GM18520 (cell line): Measurements from ENCODE around the gene SLC7A9.

Experiments used
- ATAC-seq: cut with Tn5 transposase; IDR thresholded peaks from one replicate; pipeline ENCODE4 v1.9.1; 2021; ENCODE audit not compliant: unreplicated experiment

SLC7A9 gene

DNA sequence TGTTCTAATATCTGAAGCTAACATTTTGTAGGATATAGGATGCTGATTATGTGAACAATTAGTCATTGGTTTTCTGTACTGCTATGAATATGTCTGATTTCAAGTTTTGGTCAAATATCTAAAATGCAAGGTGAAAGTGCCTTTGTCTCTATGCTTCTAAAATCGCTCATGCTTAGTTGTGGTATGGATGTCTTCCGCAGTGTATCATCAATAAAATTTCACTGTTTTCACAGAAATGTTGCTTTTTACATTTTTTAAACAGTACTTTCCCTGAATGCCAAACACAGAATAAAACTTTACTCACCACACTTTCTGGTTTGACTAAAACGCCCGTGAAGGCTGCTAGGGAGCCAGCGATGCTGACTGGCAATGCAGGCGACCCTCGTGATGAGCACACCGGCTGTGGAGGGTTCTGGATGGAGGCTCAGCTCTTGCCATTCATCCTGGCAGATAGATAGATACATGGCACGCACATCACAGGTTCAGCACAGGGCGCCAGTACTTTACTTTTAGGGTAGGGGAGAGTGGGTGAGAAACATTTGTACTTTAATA is 40.1 kb downstream of the SLC7A9 start:
- ATAC-seq: no peak

DNA sequence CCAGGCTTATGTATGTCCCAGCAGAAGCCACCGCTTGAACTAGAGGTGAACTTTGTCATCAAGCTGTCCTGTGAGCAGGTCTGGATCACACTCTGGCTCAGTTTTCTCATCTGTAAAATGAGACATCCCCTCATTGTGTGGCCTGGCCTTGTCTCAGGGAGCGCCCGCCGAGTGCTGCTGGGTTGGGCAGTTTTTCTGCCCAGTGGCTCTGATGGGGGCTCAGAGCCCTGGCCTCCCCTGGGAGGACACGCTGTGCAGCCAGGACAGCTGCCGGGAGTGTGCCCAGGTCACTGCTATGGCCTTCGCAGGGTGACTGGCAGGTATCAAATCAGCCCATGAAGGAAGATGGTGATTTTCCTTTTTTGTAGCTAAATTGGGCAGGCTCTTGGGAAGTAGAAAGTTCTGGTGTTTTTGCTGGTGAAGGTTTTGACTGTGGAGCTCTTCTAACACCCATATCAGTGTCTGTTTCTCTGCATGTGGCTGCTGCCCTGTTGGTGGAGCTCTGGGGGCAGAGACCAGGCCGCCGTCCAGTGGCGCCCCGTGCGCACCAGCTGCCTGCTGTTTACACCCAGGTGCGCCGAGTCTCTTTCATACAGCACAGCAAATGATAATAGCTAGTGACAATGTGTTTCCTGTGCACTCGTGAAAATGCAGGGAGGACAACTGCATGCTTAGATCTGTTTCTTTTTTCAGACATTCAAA is 40.8 kb downstream of the SLC7A9 start:
- no peak for ATAC-seq

DNA sequence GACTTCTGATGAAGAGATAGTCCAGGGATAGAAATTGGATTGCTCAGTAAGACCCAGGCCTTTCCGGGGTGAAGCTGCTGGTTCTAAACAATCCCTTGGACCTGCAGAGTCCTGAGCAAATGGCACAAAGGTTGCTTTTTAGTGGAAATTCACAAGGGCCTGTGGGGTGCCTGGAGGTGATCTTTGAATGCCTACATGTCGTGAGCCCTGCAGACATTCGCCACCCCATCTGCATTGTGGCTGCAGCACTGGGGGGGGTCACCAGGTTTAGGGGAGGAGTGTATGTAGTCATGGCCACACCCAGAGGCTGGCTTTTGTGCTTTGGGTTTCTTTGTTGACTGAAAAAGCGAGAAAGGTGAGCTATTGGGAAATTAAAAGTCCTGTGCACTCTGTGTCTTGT is 41.4 kb downstream of the SLC7A9 start:
- ATAC-seq: no peak

DNA sequence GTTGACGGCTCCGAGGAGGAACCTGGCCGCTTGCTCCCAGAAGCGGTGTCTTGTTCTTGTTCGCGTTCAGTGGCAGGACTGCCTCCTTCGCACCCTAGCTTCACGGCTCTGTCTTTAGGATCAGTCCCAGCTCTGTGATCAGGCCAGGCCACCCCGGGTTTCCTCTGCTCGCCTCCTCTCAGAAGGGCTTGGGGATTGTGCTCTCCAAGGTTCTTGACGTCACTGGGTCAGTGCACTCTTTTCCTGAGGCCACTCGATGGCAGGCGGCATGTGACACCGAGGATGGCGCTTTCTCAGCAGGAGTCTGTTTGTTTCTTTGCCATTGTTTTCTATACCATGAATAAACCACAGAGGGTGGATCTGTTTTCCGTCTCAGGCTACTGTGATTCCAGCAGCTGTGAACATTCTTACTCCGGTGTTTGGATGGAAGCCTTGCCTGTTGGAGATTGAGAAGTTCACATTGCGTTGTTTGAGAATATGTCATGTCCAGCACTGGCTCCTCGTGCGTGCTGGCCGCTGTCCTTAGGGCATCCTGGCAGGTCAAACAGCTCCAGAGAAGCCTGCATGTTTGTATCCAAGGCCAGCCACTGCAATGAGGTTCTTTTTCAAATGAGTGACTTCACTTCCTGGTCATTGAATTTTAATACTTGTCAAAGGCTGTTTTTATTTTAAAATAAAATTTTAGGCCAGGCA is 44.5 kb downstream of the SLC7A9 start:
- no peak for ATAC-seq

DNA sequence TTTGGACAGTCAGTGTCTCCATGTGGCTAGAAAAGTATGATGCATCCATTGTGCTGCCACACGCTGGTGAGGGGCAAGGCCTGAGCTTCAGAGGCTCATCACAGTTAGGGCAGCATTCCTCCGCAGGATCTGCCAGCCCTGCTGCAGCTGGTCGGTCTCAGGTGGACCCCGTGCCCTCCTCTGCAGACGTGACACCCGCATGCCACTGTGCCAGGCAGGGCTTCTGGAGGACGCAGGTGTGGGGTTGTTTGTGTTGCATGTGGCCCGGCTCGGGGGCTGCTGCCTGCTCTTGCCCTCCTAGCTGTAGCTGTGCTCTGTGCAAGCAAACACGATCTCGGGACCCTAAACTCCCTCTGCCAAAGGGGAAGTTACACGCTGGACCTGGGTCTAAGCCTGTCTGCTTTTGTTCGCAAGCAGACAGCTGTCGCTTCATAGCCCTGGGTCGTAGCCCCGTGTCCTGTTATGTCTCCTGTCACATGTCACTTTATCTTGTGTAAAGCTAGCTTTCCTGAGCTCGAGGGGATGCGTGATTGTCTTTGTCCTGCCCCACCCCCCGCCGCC is 45.3 kb downstream of the SLC7A9 start:
- no peak for ATAC-seq

DNA sequence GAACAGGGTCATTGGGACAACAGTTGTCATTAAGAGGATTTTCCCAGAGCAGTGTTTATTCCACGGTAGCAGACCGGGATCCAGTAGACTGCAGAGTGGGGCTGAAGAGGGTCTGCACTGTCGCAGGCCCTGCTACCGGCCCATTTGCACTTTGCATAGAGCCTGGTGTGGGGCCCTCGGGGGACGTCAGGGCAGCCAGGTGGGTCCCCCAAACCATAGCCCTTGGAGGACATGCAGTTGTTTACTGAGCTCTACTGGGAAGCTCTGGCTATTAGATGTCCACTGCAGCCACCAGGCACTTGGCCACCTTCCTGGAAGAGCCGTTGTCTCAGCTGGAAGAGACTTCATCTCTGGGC is 45.8 kb downstream of the SLC7A9 start:
- ATAC-seq: no peak

DNA sequence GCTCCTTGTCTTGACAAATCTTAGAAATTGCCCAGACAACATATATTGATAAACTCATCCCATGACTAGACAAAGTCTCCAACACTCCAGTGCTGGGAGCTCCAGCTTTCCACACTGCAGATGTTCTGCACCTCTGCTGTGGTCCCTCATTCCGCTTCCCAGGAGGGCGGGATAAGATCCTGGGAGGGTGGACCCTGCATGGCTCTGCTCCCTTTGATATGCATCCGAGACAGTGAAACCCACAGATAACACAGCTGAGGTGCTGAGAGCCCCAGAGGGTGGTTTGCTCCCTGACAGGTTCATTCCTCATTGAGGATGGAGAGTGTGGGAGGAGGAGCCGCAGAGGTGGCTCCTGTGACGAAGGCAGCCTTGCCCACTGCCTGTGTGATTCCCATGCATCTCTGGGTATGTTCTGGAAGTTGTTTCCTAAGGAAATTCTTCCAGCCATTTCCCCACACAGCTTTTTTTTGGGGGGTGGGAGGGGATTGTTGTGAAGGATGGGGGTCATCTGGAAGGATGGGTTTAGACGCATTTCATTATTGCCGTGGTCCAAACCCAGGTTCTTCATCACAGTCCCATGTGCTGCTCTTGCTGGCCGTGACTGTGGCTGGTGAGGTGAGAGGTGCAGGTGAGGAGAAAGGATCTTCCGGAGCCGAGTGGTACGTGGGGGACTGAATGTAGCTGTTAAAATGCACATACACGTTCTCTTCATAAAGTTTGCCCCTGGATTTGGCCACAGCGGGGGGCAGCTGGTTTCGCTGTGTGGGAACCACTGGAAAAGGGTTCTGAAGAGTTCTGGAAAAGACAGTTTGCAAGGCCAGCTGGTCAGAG is 46.4 kb downstream of the SLC7A9 start:
- no peak for ATAC-seq

DNA sequence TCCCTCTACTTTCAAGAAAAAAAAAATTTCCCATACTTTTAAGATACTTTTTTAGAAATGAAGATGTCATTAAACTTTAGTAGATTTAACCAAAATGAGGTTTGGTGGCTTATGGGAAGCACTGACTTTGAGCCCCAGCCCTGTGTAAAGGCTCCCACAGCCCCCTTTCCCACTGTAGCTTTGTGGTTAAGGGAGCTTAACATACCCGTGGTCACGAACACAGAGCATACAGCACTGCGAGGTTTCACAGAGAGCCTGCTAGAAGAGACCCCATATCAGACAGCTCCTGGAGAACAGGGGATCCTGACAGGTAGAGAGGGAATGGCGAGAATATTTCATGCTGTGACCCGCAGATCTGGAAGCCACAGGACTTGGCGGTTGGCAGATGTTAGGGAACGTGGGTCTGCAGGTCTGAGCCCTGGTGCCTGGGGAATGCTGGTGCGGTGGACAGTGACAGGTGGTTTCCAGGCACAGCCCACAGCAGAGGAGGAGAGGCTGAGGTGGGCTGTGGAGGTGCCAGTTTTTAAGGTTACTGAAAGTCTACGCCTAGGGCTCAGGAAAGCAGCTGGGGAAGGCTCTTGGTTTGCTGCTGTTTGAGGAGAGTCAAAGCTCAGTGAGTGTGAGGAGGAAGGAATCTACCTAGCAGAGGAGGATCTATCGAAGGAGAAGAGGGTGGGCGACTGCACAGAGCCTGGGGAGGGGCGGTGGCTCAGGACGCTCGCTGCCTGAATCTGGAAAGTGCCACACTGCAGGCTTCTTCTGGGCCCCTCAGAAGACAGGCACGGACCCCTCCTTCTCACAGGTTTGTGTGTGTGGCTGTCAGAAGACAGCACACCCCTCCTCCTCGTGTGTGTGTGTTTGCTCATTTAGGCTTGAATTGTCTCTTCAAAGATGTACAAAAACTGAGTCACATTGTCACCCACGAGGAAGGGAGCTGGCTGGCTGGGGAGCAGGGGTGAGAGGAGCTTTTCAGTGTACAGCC is 49.9 kb downstream of the SLC7A9 start:
- ATAC-seq: no peak

DNA sequence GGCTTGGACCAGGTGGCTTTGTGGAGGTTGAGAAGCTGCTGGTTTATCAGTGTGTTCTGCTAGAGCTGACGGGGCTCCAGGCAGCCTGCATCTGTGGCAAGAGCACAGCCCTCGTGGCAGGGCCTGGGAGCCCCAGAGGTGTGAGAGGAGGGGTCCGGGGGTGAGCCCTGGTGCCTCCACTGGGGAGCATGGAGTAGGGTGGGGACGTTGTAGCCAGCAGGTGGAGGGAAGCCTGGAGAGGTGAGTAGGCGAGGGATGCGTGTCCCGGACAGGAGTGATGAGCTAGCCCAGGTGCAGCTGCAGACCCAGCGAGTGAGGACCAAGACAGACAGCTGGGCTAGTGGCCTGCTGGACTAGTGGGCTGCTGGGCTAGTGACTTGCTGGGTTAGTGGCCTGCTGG is 51.0 kb downstream of the SLC7A9 start:
- ATAC-seq: no peak

DNA sequence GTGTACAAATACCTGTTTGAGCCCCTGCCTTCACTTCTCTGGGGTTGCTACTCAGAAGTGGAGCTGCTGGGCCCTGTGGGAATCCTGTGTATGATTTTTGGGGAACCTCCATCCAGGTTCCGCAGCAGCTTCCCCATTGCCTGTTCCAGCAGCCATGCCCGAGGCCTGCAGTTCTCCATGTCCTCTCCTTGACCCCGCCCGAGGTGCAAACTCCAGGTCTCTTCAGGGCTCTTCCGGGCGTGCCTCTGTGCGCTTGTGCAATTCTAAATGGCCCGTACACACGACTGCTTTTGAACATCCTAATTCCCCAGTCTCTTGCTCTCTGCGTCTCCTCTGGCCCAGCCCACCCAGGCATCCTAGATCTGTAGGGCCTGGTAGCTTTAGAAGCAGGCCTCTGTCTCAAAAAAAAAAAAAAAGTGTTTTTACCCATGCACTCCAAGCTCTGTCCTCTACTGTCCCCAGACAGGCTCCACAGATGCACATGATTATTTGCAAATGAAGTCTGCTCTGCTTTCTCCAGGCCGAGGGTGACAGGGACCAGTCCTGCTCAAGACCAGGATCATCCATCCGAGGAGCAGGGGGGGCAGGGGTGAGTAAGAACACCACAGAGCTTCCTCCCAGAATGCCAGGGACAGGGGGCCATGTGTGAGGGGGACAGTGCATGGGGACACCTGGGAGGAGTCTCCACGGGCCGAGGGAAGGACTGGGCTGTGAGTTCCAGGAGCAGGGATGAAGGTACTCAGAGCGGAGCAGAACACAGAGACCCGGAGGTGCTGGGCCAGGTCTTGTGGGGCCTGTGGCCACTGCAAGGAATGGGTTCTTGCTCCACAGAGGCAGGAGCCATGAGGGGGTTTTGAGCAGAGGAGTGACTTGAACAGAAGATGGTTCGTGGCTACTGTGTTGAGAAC is 51.7 kb downstream of the SLC7A9 start:
- ATAC-seq: no peak

DNA sequence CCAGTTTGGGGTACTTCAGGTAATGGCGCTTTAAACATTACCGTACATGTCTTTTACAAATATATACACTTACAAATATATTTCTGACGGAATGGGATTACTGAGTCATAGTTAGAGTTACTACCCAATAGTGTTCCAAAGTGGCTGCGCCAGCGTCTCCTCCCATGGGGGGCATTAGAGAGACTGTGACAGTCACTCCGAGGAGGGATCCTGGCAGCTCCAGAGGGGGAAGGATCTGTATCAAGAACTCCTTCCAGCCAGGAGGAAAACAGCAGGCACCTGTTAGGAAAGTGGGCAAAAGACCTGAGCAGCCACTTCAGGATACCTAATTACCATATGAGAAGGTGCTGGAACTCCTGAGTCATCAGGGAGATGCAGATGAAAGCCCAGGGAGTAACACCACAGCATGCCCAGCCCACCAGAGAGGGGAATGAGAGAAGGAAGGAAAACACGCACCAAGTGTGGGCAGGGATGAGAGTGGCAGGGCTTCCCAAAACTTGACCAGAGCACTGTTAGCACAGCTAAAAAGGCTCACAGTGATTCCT is 52.9 kb downstream of the SLC7A9 start:
- ATAC-seq: no peak

DNA sequence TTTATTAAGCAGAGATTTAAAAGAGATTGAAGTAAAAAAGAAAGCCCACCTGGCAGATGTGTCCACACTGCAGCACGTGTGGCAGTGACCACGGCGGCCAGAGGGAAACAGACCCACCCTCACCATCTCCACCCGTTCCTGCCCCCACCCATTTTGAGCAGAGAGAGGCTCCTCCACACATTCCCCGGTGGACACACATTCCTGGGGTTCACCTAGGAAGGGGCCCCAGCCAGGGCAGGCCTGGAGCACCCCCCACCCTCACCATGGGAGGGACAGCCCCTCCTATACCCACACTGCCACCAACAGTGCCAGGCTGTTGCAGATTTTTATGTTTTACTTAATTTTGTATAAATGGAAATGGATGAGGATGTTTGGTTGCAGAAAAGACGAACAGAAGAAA is 54.9 kb downstream of the SLC7A9 start:
- ATAC-seq: no peak

DNA sequence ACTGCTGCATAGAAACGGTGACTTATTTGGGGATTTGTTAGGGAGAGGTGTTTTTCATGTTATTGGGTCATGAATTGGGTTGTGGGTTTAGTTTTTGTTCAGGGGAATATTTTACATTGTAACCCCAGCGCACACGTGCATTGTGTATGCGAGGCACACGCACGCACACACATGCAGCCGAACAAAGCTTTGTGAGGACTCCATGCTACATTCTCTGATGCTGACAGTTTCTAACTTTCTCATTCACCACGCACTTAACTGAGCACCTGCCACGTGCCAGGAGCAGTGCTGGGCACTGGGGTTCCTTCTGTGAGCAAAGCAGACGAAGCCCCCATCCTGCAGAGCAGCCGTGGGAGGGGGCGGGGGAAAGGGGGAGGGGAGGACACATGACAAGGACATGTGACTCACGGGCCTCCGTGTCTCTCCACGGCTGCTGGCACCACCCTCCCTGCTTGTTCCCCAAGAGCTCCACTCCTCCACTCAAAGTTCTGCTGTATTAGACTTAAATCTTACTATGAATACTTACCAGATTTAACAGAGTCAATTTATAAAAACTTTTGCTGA is 55.6 kb downstream of the SLC7A9 start:
- no peak for ATAC-seq

DNA sequence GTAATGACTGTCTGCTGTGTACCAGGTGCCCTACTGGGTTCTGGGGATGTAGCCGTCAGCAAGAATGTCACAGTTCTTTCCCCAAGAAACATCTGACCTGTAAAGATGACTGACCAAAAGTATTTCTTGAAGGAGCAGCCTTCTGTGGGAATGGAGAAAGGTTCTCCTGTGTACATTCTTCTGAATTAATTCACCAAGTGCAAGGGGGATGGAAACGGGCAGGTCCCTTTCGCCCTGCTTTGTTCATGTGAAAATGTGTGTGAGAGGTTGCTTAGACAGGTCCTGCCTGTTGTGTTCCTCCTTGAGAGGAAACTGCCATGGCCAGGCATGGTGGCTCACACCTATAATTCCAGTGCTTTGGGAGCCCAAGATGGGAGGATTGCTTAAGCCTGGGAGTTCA is 57.0 kb downstream of the SLC7A9 start:
- ATAC-seq: no peak

DNA sequence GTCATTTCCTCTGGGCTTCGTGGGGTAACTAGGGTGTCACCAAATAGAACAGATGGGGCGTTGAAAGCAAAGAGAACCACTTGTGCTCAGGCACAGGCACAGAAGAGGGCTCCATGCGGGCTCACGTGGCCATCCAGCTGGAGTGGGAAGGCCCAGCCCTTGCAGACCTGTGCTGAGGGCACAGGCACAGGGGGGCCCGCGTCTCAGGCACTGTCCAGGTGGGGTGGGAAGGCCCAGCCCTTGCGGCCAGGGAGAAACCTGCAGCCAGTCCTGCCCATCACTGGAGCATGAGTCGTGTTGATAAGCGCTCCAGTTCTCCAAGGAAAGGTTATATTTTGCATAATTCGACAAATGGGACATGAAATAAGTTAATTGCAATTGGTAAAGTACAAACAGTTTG is 57.5 kb downstream of the SLC7A9 start:
- no peak for ATAC-seq

DNA sequence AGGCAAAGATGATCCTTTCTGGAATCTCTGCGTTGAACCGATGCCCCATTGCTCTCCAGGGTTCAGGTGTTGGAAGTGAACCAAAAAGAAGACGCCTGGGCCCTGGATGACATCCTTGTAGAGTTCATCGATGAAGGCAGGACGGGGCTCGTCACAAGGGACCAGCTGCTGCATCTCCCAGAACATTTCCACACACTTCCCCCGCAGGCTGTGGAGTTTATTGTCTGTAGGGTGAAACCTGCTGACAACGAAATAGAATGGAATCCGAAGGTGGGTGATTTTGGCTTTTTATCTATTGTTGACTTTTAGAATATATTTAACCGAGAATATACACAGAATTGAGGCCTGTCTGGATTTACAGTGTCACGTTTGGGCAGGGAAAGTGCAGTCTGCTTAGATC is 58.4 kb downstream of the SLC7A9 start:
- ATAC-seq: no peak

DNA sequence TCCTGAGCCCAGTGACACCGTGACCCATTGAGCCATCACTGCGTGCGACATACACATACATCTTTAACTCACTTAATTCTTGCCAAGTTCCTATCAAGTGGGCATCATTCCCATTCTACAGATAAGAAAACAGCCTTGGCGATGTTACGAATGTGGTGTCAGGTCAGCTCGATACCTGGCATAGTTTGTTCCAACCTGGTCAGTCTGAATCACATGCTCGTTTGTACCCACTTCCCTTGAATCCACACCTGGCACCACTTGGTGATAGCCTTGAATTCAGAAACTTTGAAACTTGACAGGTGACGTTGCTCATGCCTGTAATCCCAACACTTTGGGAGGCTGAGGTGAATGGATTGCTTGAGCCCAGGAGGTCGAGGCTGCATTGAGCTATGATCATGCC is 59.1 kb downstream of the SLC7A9 start:
- no peak for ATAC-seq

DNA sequence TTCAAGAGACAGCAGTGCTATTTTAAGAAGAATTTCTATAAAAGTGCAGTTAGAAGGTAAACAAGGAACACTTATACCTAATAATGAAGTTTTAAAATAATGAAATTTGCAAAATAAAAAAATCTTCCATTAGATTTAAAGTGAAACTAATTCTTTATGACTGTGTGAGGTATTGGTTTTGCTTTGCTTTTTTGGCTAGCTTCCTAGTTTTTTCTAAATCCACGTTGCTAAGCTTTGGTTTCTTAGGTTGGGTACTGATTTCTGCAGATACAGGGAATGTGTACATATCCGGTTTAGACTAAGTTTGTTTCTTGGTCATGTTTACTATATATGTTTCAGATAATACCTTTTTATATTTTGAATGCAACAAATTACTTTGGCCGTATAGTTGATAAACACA is 59.8 kb downstream of the SLC7A9 start:
- ATAC-seq: no peak

DNA sequence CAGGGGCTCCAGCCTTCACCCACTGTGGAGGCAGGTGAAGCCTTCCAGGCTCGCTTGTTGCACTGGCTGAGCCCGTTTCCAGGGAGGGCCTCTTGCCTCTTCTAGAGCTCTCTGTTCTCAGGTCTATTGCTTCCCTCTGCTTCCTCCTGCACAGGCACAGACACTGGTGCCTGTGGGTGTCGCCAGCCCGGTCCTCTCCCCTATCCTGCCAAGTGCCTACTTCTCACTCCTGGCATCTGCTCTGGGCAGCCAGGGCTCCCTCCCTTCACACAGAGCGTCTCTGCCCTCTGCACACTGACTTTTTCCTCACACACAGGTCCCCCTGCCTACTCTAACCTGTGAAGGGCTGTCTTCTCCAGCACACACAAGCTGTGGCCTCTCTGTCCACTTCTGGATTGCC is 60.3 kb downstream of the SLC7A9 start:
- no peak for ATAC-seq
